WTC11 (cell line): ENCODE measurements around the gene ELOVL1. TPM values are rescaled to one million over a fixed set of nuclear protein-coding genes. Genes with fewer than 3 reads are reported as not detected.

Source experiments
- ATAC-seq: fragments of 200-7000 bp; cut with Tn5 transposase; 2 replicates; pipeline ENCODE4 v1.10.0; 2021; ENCODE audit warnings: mild to moderate bottlenecking, moderate library complexity
- CTCF ChIA-PET: fragments of 300-600 bp; sonication (Branson Sonifier 250); formaldehyde crosslinking; loops from one replicate; lab custom pipeline; 2021; ENCODE audit warnings: antibody characterized with exemption; lab: Charles Lee
- POLR2A ChIA-PET: fragments of 350-600 bp; sonication (Branson Sonifier 250); formaldehyde crosslinking; loops from one replicate; lab custom pipeline; 2021; ENCODE audit warnings: antibody characterized with exemption; lab: Charles Lee
- DNase-seq: peaks from one replicate; pipeline ENCODE4 v3.0.0; 2021; ENCODE audit warnings: low spot score
- H3K27ac Mint-ChIP-seq: 2 replicates; pipeline ENCODE4 v1.8.0; 2021; ENCODE audit warnings: mixed read lengths
- H3K27me3 Mint-ChIP-seq: 2 replicates; pipeline ENCODE4 v1.8.0; 2021; ENCODE audit warnings: low read depth, mild to moderate bottlenecking, moderate library complexity, mixed read lengths
- H3K36me3 Mint-ChIP-seq: 2 replicates; pipeline ENCODE4 v1.8.0; 2021; ENCODE audit warnings: mixed read lengths
- H3K4me1 Mint-ChIP-seq: 2 replicates; pipeline ENCODE4 v1.8.0; 2022; ENCODE audit warnings: mixed read lengths
- H3K4me3 Mint-ChIP-seq: 2 replicates; pipeline ENCODE4 v1.8.0; 2021; ENCODE audit warnings: mild to moderate bottlenecking, moderate library complexity, mixed read lengths
- H3K9me3 Mint-ChIP-seq: 2 replicates; pipeline ENCODE4 v1.8.0; 2021; ENCODE audit warnings: mixed read lengths
- E2F4 ChIP-seq: sonication (generic); formaldehyde crosslinking; IDR thresholded peaks from 2 replicates; pipeline ENCODE4 v1.8.1; 2022; ENCODE audit warnings: low read depth, mild to moderate bottlenecking, moderate library complexity, missing genetic modification reagents, borderline replicate concordance
- EMX1 ChIP-seq: fragments of 250-450 bp; sonication (Bioruptor Pico); IDR thresholded peaks from 2 replicates; pipeline ENCODE4 v1.8.0; 2021; ENCODE audit warnings: mild to moderate bottlenecking
- ERG ChIP-seq: fragments of 250-450 bp; sonication (Bioruptor Pico); IDR thresholded peaks from 2 replicates; pipeline ENCODE4 v1.8.0; 2021; ENCODE audit warnings: mild to moderate bottlenecking
- FOXP1 ChIP-seq: sonication (generic); formaldehyde crosslinking; IDR thresholded peaks from 2 replicates; pipeline ENCODE4 v1.8.0; 2022; ENCODE audit warnings: missing genetic modification reagents, mild to moderate bottlenecking, moderate library complexity, borderline replicate concordance
- HMGA2 ChIP-seq: fragments of 250-450 bp; sonication (Bioruptor Pico); IDR thresholded peaks from 2 replicates; pipeline ENCODE4 v1.4.0; 2021; ENCODE audit warnings: mild to moderate bottlenecking, moderate library complexity
- MAX ChIP-seq: sonication (generic); formaldehyde crosslinking; IDR thresholded peaks from 2 replicates; pipeline ENCODE4 v1.8.0; 2022; ENCODE audit warnings: mild to moderate bottlenecking, missing genetic modification reagents
- NFYB ChIP-seq: sonication (generic); formaldehyde crosslinking; conservative IDR thresholded peaks from 2 replicates; pipeline ENCODE4 v1.8.0; 2022; ENCODE audit warnings: low read depth, missing genetic modification reagents
- PREB ChIP-seq: sonication (generic); formaldehyde crosslinking; IDR thresholded peaks from 2 replicates; pipeline ENCODE4 v1.8.1; 2022; ENCODE audit warnings: mild to moderate bottlenecking, missing genetic modification reagents, moderate library complexity, borderline replicate concordance
- SMAD4 ChIP-seq: sonication (generic); formaldehyde crosslinking; IDR thresholded peaks from 2 replicates; pipeline ENCODE4 v1.8.0; 2022; ENCODE audit warnings: mild to moderate bottlenecking, missing genetic modification reagents
- SP1 ChIP-seq: sonication (generic); formaldehyde crosslinking; conservative IDR thresholded peaks from 2 replicates; pipeline ENCODE4 v1.8.1; 2022; ENCODE audit warnings: missing genetic modification reagents
- ZNF138 ChIP-seq: sonication (generic); formaldehyde crosslinking; conservative IDR thresholded peaks from 2 replicates; pipeline ENCODE4 v1.8.1; 2022; ENCODE audit warnings: mild to moderate bottlenecking, moderate library complexity, missing genetic modification reagents
- ZNF425 ChIP-seq: fragments of 250-450 bp; sonication (Bioruptor Pico); conservative IDR thresholded peaks from 2 replicates; pipeline ENCODE4 v1.9.0; 2021; ENCODE audit warnings: mild to moderate bottlenecking
- ZNF532 ChIP-seq: fragments of 250-450 bp; sonication (Bioruptor Pico); IDR thresholded peaks from 2 replicates; pipeline ENCODE4 v1.9.0; 2021; ENCODE audit warnings: mild to moderate bottlenecking, borderline replicate concordance
- total RNA-seq: library from RNA; stranded (reverse); gene quantifications from 3 replicates; pipeline ENCODE4 v1.2.3, GENCODE V29; 2021
- TF ChIP-seq, protein P1 (sequence below): sonication (generic); formaldehyde crosslinking; IDR thresholded peaks from 2 replicates; pipeline ENCODE4 v1.8.1; 2023; ENCODE audit warnings: mild to moderate bottlenecking, missing genetic modification reagents, moderate library complexity
- TF ChIP-seq, protein P2 (sequence below): sonication (generic); formaldehyde crosslinking; IDR thresholded peaks from 2 replicates; pipeline ENCODE4 v1.8.0; 2022; ENCODE audit warnings: mild to moderate bottlenecking, missing genetic modification reagents

ELOVL1 gene
- total RNA-seq, 1 experiment from 2014 or later: 26.6 TPM

DNA sequence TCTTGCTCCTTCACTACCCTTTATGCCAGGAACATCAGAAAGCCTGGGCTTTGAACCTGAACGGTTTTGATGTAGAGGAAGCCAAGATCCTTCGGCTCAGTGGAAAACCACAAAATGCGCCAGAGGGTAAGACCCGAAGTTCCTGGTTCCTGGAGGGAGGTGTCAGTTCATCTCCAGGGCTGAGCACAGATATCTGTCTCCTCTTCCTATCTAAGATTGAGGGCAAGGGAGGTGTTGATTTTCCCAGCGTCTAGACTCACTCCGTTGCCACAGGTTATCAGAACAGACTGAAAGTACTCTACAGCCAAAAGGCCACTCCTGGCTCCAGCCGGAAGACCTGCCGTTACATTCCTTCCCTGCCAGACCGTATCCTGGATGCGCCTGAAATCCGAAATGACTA, 8.1 kb downstream of the ELOVL1 start:
- CTCF ChIA-PET: interaction anchor here (1.4 to 2.8 kb wide), 4 partner anchors 43 to 74 kb away, joined by 3 to 25 read pairs (median 11); partner anchors contain the start of gene C1orf210
- peak overlapping the region; percentile 91 for H3K27ac Mint-ChIP-seq
- POLR2A ChIA-PET: interaction anchor here (1.4 to 2.2 kb wide), 4 partner anchors 8 to 285 kb away, joined by 5 to 17 read pairs (median 14); partner anchors contain the start of genes C1orf210, ELOVL1, MED8 and SZT2
- ATAC-seq: no peak
- peaks cover 61% of the 10 kb centered on the region for H3K36me3 Mint-ChIP-seq
- H3K4me1 Mint-ChIP-seq: peaks cover 29% of the 10 kb centered on the region
- no peaks in the 10 kb centered on the region for H3K9me3 Mint-ChIP-seq
- H3K27me3 Mint-ChIP-seq: no peaks in the 10 kb centered on the region
- TF ChIP-seq ERG: no peak
- no peak for TF ChIP-seq NFYB (CRISPR knock-in tag)
- no peak for TF ChIP-seq HMGA2 (CRISPR knock-in tag)
- no peak for DNase-seq
- H3K4me3 Mint-ChIP-seq: peak overlapping the region; percentile 93

GRCh38 chr1:43358746-43359693, 8.8 kb downstream of the ELOVL1 start, which contains the start of gene CDC20:
Gene CDC20 (plus strand): TSS chr1:43358981. CDS start chr1:43359216, 235 bp downstream.
- H3K27me3 Mint-ChIP-seq: no peaks in the 10 kb centered on the region
- peak within 1 kb of the TSS; percentile 99 for H3K27ac Mint-ChIP-seq
- peak within 1 kb of the TSS; percentile 93 for H3K4me3 Mint-ChIP-seq
- H3K4me1 Mint-ChIP-seq: peaks cover 29% of the 10 kb centered on the region
- peaks cover 54% of the 10 kb centered on the region for H3K36me3 Mint-ChIP-seq
- POLR2A ChIA-PET: interaction anchor here (0.6 to 2.5 kb wide), 22 partner anchors 9 to 513 kb away, joined by 3 to 21 read pairs (median 5); partner anchors contain the start of genes C1orf210, ELOVL1, KDM4A and MED8
- DNase-seq (peak; percentile 100), ATAC-seq (peak; percentile 97)
- no peaks in the 10 kb centered on the region for H3K9me3 Mint-ChIP-seq
- CTCF ChIA-PET: interaction anchor here (0.6 to 2.8 kb wide), 29 partner anchors 9 to 576 kb away, joined by 3 to 37 read pairs (median 5); partner anchors contain the start of genes C1orf210, CFAP57, EBNA1BP2 and ELOVL1
- TF ChIP-seq E2F4 (peak; percentile 75; the same call in 1 of the 2 replicates), PREB (CRISPR knock-in tag) (no peak; the same call in 1 of the 2 replicates), SP1 (peak; percentile 57; the same call in 1 of the 2 replicates), ZNF425 (no peak), ERG (no peak), EMX1 (no peak; the same call in 1 of the 2 replicates), ZNF532 (CRISPR knock-in tag) (no peak), MAX (peak; percentile 62; the same call in 1 of the 2 replicates), ZNF138 (CRISPR knock-in tag) (no peak), SMAD4 (CRISPR knock-in tag) (no peak), FOXP1 (CRISPR knock-in tag) (no peak)
- TF ChIP-seq, protein P1, sequence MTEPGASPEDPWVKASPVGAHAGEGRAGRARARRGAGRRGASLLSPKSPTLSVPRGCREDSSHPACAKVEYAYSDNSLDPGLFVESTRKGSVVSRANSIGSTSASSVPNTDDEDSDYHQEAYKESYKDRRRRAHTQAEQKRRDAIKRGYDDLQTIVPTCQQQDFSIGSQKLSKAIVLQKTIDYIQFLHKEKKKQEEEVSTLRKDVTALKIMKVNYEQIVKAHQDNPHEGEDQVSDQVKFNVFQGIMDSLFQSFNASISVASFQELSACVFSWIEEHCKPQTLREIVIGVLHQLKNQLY: no peak
- TF ChIP-seq, protein P2, sequence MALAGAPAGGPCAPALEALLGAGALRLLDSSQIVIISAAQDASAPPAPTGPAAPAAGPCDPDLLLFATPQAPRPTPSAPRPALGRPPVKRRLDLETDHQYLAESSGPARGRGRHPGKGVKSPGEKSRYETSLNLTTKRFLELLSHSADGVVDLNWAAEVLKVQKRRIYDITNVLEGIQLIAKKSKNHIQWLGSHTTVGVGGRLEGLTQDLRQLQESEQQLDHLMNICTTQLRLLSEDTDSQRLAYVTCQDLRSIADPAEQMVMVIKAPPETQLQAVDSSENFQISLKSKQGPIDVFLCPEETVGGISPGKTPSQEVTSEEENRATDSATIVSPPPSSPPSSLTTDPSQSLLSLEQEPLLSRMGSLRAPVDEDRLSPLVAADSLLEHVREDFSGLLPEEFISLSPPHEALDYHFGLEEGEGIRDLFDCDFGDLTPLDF (CRISPR knock-in tag): no peak
